ENCODE measurements around the gene ABCD1. TPM values are rescaled to one million over a fixed set of nuclear protein-coding genes. Genes with fewer than 3 reads are reported as not detected.
"Not testable (repeated sequence)": the region's sequence is repeated elsewhere in the genome, so short reads cannot be mapped to it uniquely, and the experiment has no call there.

ABCD1 gene
- total RNA-seq, 1 donor from 2014 or later = 19.3 TPM

- intact Hi-C loops (cut with micrococcal nuclease) = no loop called here
Measured at GRCh38 chrX:153693216-153694086, 31.2 kb upstream of the ABCD1 start.

- intact Hi-C loops (cut with micrococcal nuclease) = not testable (repeated sequence)
Measured at GRCh38 chrX:153694256-153694655, 30.4 kb upstream of the ABCD1 start.

- intact Hi-C loops (cut with micrococcal nuclease) = no loop called here
Measured at GRCh38 chrX:153694687-153695270, 29.9 kb upstream of the ABCD1 start.

GRCh38 chrX:153696100-153696499 is 28.6 kb upstream of the ABCD1 start:
- intact Hi-C loops (cut with micrococcal nuclease) = no loop called here

- intact Hi-C loops (cut with micrococcal nuclease) = not testable (repeated sequence)
Measured at GRCh38 chrX:153696538-153696937, 28.1 kb upstream of the ABCD1 start.

GRCh38 chrX:153696986-153697722 is 27.5 kb upstream of the ABCD1 start:
- intact Hi-C loops (cut with micrococcal nuclease) = not testable (repeated sequence)

- intact Hi-C loops (cut with micrococcal nuclease) = no loop called here
Measured at GRCh38 chrX:153697924-153698865, 26.5 kb upstream of the ABCD1 start.

GRCh38 chrX:153699210-153699783 is 25.4 kb upstream of the ABCD1 start:
- intact Hi-C loops (cut with micrococcal nuclease) = not testable (repeated sequence)

- intact Hi-C loops (cut with micrococcal nuclease) = not testable (repeated sequence)
Measured at GRCh38 chrX:153699784-153700371, 24.8 kb upstream of the ABCD1 start.

- intact Hi-C loops (cut with micrococcal nuclease) = no loop called here
Measured at GRCh38 chrX:153700376-153700945, 24.2 kb upstream of the ABCD1 start.

- intact Hi-C loops (cut with micrococcal nuclease) = no loop called here
Measured at GRCh38 chrX:153700967-153701366, 23.7 kb upstream of the ABCD1 start.

GRCh38 chrX:153701706-153702105 is 22.9 kb upstream of the ABCD1 start:
- intact Hi-C loops (cut with micrococcal nuclease) = no loop called here

- intact Hi-C loops (cut with micrococcal nuclease) = no loop called here
Measured at GRCh38 chrX:153702336-153703035, 22.2 kb upstream of the ABCD1 start.

GRCh38 chrX:153703036-153703370 is 21.7 kb upstream of the ABCD1 start:
- intact Hi-C loops (cut with micrococcal nuclease) = no loop called here

GRCh38 chrX:153704021-153704526 is 20.6 kb upstream of the ABCD1 start:
- intact Hi-C loops (cut with micrococcal nuclease) = no loop called here

GRCh38 chrX:153704631-153705402 is 19.8 kb upstream of the ABCD1 start:
- intact Hi-C loops (cut with micrococcal nuclease) = not testable (repeated sequence)

- intact Hi-C loops (cut with micrococcal nuclease) = not testable (repeated sequence)
Measured at GRCh38 chrX:153705403-153706060, 19.1 kb upstream of the ABCD1 start.

GRCh38 chrX:153706799-153707198 is 17.9 kb upstream of the ABCD1 start:
- intact Hi-C loops (cut with micrococcal nuclease) = no loop called here
